DOHH2 (cell line): ENCODE measurements around the gene PRSS3.

ENCODE experiments used
- CTCF ChIP-seq: fragments of 200-600 bp; sonication (generic); IDR thresholded peaks from one replicate; pipeline ENCODE4 v1.5.1; 2014; ENCODE audit warnings: antibody characterized with exemption, mild to moderate bottlenecking, low read depth, low read length; ENCODE audit not compliant: poor library complexity, severe bottlenecking
- EZH2phosphoT487 ChIP-seq: fragments of 200-600 bp; sonication (generic); IDR thresholded peaks from 2 replicates; pipeline ENCODE4 v1.6.1; 2017; ENCODE audit warnings: borderline replicate concordance, mild to moderate bottlenecking, antibody characterized with exemption, low read length, moderate library complexity, mixed read lengths

- TF ChIP-seq CTCF = no peak
- no peak for TF ChIP-seq EZH2phosphoT487
Measured at GRCh38 chr9:33835625-33836260, 40.4 kb downstream of the PRSS3 start.
